Progenitor cell of endocrine pancreas (in vitro differentiated cells): ENCODE data around the gene CD247. TPM values are rescaled to one million over a fixed set of nuclear protein-coding genes. Genes with fewer than 3 reads are reported as not detected.

ENCODE experiments used
- DNase-seq: peaks from one replicate; pipeline ENCODE4 v3.0.0; 2021; ENCODE audit warnings: low spot score; ENCODE audit not compliant: unreplicated experiment
- H3K27ac Mint-ChIP-seq: 2 replicates; pipeline ENCODE4 v1.8.0; 2021; ENCODE audit warnings: mild to moderate bottlenecking, moderate library complexity, mixed read lengths
- H3K27me3 Mint-ChIP-seq: 2 replicates; pipeline ENCODE4 v1.8.0; 2021; ENCODE audit warnings: mixed read lengths
- H3K36me3 Mint-ChIP-seq: 2 replicates; pipeline ENCODE4 v1.8.0; 2022; ENCODE audit warnings: mixed read lengths; ENCODE audit not compliant: insufficient read depth
- H3K4me1 Mint-ChIP-seq: 2 replicates; pipeline ENCODE4 v1.8.0; 2021; ENCODE audit warnings: low read depth, mixed read lengths
- H3K4me3 Mint-ChIP-seq: 2 replicates; pipeline ENCODE4 v1.8.0; 2021; ENCODE audit warnings: low read depth, mild to moderate bottlenecking, moderate library complexity, mixed read lengths
- H3K9me3 Mint-ChIP-seq: 2 replicates; pipeline ENCODE4 v1.8.0; 2021; ENCODE audit warnings: low read depth, mixed read lengths
- CTCF ChIP-seq: fragments of 200-600 bp; sonication (generic); IDR thresholded peaks from one replicate; pipeline ENCODE4 v1.5.0; 2021; ENCODE audit warnings: antibody characterized with exemption, mild to moderate bottlenecking; ENCODE audit not compliant: unreplicated experiment
- total RNA-seq: library from RNA; stranded (reverse); gene quantifications from 2 replicates; pipeline ENCODE4 v1.2.1, GENCODE V29; 2021

Gene CD247
- total RNA-seq, 1 donor from 2014 or later, result not detected

GRCh38 chr1:167453123-167453522 lies 65.2 kb downstream of the CD247 start:
- H3K27me3 Mint-ChIP-seq, result peaks cover 39% of the 10 kb centered on the region
- no peak overlapping the region for H3K4me3 Mint-ChIP-seq
- TF ChIP-seq CTCF, result no peak
- no peaks in the 10 kb centered on the region for H3K9me3 Mint-ChIP-seq
- no peak overlapping the region for H3K27ac Mint-ChIP-seq
- H3K36me3 Mint-ChIP-seq, result no peaks in the 10 kb centered on the region
- peaks cover 6% of the 10 kb centered on the region for H3K4me1 Mint-ChIP-seq
- no peak for DNase-seq

GRCh38 chr1:167452483-167452882 lies 65.8 kb downstream of the CD247 start:
- Mint-ChIP-seq H3K4me3 (no peak overlapping the region), H3K27ac (no peak overlapping the region), H3K27me3 (peaks cover 33% of the 10 kb centered on the region), H3K9me3 (no peaks in the 10 kb centered on the region), H3K4me1 (peaks cover 6% of the 10 kb centered on the region), H3K36me3 (no peaks in the 10 kb centered on the region)
- no peak for DNase-seq
- no peak for TF ChIP-seq CTCF

GRCh38 chr1:167450843-167451242 lies 67.5 kb downstream of the CD247 start:
- Mint-ChIP-seq H3K27ac (no peak overlapping the region), H3K27me3 (peaks cover 24% of the 10 kb centered on the region), H3K4me1 (peaks cover 4% of the 10 kb centered on the region), H3K9me3 (no peaks in the 10 kb centered on the region), H3K4me3 (no peak overlapping the region), H3K36me3 (no peaks in the 10 kb centered on the region)
- no peak for DNase-seq
- no peak for TF ChIP-seq CTCF

GRCh38 chr1:167447521-167448136 lies 70.7 kb downstream of the CD247 start:
- no peak for DNase-seq
- Mint-ChIP-seq H3K27ac (no peak overlapping the region), H3K4me3 (no peak overlapping the region), H3K36me3 (no peaks in the 10 kb centered on the region), H3K27me3 (peaks cover 18% of the 10 kb centered on the region), H3K4me1 (peaks cover 1% of the 10 kb centered on the region), H3K9me3 (no peaks in the 10 kb centered on the region)
- TF ChIP-seq CTCF, result no peak

GRCh38 chr1:167446966-167447365 lies 71.4 kb downstream of the CD247 start:
- H3K27ac Mint-ChIP-seq, result no peak overlapping the region
- no peak overlapping the region for H3K4me3 Mint-ChIP-seq
- no peaks in the 10 kb centered on the region for H3K4me1 Mint-ChIP-seq
- no peaks in the 10 kb centered on the region for H3K9me3 Mint-ChIP-seq
- peaks cover 15% of the 10 kb centered on the region for H3K27me3 Mint-ChIP-seq
- TF ChIP-seq CTCF, result no peak
- no peaks in the 10 kb centered on the region for H3K36me3 Mint-ChIP-seq
- DNase-seq, result no peak
